CD4-positive, alpha-beta T cell treated with Interleukin-1 beta for 1 hour (primary cell): ENCODE results near the gene FNDC3B.

Source experiments
- DNase-seq, 2 donors: peaks; one replicate each; pipeline ENCODE4 v3.0.0-alpha.2; 2020 to 2022

FNDC3B gene

DNA sequence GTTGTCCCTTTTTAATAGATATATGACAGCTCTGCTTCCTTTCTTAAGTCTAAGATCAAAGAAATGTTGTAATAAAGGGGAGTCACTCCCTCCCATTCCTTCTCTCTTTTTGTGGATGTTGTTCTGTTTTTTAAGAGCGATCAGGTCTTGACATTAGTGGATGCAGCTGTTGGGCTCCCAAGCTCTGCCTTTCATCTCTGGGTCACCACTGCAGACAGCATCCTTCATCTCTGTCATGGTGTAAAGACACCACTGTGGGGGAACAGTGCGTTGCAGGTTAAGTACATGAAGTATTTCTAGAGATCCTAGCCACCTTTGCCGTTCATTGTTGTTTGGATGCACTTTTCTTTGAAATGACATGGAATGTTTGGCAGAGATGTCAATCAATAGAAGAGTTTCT lies 17.7 kb downstream of the FNDC3B start:
- DNase-seq, result no peak

DNA sequence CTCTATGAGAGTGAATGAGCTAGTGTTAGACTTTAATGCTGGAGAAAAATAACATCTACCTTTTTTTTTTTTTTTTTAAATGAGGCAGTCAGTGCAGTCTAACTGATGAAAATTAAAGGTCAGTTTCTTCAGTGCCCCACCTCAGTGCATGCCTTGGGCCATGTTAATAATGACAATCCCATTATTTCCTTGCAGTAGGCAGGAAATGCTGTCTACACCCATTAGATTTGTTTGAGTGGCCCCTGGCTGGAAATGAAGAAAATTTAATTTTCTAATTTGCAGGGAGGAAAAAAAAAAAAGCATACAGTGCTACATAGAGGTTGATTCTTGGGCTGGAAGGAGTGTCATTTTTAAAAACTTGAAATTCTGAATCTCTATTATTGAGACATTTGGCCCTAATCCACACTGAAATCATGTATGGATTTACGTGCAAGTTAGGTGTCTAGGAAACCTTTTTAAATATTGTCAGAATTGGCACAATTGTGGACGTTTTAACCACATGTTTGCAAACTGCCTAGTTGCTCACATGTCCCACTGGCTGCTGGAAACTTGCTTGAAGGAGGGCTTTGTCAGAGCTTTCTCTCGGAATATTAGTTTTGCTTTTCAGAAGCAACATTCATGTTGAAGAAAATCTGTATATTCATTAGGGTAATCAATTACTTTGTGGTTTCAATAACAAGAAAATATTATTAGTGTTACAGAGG lies 18.4 kb downstream of the FNDC3B start:
- no peak for DNase-seq

DNA sequence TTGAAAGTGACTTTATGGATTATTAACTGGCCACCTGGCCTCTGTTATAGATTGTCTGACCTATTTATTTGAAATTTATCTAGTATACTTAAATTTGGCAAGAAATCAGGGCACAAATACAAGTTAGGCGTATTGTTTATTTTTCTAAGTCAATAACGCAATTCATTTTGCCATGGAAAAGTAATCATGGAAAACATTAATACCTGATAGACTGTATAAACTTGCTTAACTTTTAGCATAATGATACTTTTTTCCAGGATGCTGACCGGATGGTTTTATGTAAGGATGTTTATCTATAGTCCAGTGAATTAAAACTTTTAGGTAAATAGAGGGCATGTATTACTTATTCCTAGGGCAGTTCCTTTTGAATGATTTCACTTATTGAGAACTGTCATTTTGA lies 20.2 kb downstream of the FNDC3B start:
- no peak for DNase-seq

DNA sequence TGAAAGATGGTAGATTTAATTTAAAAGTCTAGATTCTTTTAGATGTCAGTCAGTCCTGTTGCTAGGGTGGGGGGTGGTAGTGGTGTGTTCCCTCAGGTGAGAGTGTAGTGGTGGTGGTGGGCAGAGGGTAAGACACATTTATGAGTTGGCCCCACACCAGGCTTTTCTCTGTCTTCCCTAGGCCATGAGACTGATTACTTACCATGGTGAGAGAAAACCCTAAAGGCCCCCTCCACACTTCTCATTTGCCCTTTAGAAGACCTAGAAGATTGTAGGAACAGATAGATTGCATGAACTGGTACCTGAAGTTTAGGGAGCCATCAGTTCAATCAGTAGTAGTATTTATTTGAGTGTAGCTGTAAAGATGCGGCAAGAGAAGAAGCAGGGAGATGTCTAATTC lies 20.9 kb downstream of the FNDC3B start:
- DNase-seq, result no peak

DNA sequence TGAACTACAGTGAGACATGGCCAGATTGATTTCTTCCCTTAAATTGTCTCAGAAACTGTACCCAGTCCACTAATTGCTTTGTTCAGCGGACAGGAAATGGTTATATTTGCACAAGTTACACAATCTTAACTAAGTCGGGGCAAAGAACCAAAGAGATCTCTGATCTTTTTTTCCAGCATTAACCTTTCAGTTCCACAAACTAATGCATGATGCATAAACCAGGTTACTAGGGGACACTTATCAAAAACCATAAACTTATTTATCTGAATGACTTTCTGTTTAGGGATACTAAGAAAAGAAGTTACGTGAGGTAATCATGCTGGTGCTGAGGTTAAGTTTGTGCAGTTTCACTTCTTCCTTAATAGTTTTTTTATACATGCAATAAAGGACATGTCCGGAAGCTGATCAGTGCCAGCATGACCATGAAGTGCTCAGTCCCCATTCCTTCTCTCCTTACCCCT lies 22.4 kb downstream of the FNDC3B start:
- peak in 1 of 2 donors; percentile 12 for DNase-seq

DNA sequence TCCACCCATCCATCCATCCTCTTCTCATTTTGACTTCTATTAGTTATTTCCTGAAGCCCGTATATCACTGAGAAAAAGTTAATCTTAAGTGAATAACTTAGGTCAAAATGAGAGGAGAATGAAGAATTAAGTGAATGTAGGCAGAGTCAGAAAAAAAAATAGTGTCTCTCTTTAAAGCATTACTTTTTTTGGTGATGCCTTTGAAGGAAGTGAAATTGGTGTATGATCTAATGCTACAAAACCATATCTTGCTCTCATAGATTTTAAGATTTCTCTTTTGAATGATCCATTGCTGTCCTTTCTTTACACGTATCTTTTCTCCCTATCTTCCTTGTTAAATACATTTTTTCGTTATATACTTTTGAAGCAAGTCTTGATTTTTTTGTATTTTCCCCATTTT lies 23.4 kb downstream of the FNDC3B start:
- DNase-seq, result no peak

DNA sequence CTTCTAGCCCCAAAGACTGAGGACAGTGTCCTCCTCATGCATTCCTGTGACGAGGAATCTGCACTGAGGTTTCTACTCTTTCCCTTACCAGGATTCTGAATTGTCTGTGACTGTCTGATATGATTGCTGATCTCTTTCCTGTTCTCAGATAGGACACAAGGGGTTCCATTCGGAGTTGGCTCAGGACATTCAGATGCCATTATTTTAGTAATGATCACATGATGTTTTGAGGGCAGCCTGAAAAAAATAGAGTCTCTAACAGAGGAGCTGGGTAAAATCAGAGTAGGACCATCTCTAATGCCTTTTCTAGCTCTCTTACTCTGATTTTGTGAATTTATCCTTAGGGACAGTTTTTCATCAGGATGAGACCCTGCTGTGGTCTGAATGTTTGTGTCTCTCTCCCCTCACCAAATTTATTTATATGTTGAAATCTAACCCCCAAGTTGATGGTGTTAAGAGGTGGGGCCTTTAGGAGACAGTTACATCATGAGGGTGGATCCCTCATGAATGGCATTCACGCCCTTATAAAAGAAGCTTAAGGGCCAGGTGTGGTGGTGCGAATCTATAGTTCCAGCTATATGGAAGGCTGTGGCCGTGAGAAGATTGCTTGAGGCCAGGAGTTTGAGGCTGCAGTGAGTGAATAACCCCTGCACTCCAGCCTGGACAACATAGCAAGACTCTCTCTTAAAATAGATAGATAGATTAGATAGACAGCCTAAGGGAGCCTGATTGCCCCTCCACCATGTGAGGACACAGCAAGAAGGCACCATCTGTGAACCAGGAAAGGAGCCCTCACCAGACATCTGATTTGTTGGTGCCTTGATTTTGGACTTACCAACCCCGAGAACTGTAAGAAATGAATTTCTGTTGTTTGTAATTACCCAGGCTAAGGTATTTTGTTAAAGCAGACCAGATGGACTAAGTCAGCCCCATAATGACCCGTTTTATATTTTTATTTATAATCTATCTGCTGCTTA lies 24.4 kb downstream of the FNDC3B start:
- no peak for DNase-seq

DNA sequence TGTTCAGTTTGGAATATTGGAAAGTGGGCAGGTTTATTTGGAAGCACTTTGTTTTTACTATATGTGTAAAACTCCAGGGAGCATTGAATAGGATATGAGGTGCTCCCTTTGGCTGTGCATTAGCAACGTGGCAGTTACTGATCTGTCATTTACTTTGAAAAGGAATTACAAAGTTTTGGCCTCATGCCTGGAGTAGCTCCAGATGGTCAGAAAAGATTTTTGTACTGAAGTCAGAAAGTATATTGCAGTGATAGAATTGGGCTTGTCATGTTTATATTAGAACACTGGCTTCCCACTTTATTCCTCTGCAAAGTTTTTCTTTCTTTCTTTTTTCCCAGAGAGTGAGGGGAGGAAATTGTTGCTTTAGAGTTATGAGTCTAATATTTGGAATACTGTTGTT lies 26.1 kb downstream of the FNDC3B start:
- DNase-seq, result no peak

DNA sequence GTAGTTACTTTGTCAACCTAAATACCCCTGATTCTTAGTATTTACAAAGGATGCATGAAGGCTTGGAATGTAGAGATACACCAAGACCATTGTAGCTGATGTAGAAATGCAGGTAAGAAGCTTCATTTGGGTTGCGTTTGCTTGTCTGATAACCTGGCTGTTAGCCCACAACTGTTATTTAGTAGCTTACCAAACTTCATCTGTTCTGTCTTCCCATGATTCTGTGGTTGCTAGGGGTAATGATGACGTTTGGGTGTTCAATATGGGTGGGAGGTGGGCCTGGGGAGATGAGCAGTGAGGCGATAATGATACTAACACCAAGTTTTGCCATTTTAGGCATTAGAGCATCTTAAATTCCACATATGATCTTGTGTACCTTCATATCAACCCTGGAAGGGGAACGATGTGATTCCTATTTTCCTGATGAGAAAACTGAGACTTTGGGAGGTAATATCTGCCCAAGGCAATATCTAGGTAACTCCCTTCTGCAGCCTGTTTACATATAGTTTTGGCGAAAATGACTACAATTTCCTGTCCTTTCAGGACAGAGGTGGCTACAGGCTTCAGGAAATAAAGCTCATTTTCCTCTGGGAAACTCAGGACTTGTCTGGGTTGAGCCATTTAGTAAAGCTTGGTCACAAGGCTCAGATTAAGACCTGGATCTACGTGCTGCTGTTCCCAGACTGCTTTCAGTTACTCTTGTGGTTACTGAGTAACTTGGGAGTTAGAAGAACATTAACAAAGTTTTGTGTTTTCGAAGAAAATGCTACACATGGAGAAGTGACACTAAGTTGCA lies 26.8 kb downstream of the FNDC3B start:
- DNase-seq, result no peak

DNA sequence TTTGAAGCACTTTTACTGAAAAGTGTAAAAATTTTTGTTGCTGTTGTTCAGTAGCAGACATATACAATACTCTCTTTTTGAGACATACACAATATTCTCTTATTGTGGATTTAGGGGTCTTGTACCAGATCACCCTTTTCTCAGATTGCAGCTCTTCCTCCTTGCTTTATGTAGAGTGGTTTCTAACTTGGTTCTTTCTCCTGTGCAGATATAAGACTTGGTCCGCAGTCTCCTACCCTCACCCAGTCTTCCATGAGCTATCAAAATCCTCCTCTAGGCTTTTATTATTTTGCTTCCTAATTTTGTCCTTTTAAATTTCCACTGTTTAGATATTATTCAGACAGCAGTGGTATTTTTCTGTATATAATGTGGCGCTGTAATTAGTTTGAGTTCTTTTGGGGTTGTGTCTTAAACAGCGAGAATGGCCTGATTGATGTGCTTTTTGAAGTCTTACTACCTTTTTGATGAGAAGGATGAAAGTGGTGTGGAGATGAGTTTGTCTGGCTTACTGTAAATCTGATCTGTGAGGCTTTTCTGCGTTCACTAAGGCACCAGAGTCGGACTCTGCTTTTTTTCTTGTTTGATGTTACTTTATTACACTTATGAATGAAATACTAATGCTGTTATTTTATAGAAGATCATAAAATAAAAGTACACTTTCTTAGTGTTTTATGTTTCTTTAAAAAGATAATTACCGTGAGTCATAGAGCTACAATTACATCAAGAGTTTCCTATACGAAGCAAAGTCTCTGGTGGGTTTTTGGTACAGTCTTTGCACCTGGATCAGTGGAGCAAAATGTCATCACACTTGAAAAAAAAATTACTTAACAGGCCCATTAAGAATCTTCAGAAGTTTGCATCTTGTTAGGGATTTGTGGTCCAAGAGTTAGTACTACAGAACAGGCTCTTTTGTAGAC lies 27.8 kb downstream of the FNDC3B start:
- DNase-seq, result no peak

DNA sequence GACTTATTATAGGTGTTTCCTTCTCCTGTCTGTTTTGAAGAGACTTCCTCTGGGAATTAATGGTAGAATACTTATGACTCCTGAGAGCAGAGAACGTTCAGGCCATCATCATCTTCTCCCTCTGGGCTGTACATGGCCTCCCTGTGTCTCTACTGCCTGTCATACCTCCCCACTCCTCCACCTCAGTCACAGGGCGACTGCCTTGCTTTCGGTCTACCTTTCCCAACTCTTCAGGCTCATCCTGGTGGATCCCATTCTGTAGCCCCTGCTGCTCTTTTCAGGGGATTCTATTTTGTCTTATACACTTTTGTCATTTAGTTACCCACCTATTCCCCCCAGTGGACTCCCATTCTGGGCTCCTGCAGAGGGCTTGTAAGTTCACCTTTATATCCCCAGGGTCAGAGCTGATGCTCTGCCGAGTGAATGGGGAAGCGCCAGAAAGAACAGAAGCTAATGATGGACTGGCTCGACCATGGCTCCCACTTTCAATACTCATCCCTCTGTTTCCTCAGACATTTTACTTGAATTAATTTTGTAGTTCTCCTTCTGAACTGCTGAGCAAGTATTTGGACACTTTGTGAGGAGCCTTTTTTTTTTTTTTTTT lies 28.6 kb downstream of the FNDC3B start:
- DNase-seq, result no peak

DNA sequence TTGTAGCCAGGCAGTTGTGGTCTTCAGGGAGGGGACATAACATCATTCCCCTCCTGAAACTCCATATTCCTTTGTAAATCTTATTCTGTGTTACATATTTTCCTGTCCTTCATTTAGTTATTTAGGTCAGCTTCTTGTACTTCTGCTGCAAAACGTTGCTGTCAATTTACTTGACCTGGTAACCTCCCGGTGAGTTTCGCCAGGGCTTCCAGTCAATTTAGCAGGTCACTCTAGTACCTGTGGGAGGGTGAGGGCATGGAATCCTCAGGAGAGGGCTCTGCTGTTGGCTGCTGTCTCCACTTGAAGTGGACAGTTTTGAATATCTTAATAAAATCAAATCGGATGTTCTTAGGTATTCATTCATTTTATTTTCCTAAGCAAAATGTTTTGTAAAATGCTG lies 29.6 kb downstream of the FNDC3B start:
- DNase-seq, result no peak

DNA sequence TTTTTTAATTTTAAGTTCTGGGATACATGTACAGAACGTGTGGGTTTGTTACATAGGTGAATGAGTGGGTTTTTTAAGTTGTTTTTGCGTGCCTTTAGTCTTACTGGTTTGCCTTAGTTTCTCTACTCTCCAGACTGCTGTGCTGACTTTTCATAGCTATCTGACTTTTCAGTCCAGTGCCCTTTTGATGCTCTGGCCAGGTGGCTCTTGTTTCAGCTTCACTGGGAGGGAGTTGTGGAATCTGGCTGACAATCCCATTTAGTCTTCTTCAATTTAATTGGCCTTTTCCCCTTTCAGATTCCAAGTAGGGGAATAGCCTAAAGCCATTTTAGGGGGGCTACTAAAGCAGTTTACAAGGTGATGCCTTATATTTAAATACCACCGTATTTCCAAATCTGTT lies 30.1 kb downstream of the FNDC3B start:
- no peak for DNase-seq

DNA sequence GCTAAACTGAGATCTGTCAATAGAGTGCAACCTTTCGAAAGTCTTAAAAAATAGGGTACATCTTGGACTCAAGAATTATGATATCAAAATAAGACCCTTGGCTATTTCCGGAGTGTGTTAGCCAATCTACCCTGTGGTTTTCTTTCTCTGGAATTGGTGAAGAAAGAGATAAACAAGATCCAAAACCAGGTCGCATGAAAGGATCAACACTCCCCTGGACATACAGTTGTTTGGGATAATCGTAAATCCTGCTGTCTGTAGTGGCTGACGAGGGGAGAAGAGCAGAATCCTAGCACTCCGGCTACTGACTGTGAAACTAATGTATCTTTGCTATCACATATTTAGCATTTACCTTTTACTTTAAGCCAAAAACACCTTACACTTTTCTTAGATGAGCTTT lies 30.9 kb downstream of the FNDC3B start:
- no peak for DNase-seq

DNA sequence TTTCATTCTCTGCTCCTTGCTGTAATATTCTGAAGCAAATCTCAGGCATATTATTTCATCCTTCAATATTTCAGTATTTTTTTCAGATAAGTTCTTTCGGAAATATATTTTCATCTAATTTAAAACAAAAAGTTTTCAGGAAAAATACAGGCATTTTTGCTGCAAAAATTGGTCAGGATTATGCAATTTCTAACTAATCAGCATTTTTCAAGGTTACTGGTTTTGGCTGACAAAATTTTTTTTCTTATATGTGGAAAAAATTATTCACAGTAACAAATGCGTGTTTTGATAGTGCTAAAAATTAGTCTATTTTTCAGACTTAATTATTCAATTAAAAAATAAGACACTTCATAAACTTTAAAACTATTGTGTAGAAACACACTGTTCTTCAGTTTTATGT lies 31.4 kb downstream of the FNDC3B start:
- DNase-seq, result no peak

DNA sequence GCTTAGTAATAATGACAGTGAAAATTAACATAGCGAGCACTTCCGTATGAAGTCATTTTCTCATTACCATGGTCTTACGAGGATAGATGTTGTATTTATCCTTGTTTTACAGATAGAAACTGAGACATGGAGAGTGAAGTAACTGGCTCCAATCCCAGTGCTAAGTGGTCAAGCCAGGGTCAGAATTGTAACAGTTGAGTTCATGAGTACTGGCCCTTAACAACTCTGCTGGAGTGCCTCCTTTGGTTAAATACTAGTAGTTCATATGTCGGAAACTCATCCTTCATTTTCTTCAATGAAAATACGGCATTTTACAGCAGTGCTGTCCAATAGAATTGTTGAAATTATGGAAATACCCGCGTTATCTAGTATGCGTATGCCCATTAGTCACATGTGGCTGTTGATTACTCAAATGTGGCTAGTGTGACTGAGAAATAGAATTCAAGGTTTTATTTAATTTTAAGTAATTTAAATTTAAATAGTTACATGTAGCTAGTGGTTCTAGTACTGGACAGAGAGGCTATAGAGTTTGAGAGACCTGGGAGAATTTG lies 32.5 kb downstream of the FNDC3B start:
- no peak for DNase-seq

DNA sequence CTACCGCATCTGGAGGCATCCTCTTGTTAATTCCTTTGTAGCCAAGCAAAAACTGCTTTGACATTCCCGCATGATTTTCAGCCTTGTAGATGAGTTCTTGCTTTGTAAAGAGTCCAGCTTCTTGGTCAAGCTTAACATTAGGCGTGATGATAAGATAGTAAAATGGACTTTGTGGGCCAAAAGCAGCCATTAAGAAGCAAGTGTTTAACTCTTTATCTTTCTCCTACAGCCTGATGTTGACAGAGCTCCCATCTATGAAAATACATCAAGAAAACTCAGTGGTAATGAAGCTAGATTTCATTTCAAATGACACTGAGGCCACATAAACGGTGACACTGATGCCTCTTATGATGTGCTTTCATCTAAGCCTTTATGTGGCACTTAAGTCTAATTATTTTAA lies 33.2 kb downstream of the FNDC3B start:
- DNase-seq, result no peak

DNA sequence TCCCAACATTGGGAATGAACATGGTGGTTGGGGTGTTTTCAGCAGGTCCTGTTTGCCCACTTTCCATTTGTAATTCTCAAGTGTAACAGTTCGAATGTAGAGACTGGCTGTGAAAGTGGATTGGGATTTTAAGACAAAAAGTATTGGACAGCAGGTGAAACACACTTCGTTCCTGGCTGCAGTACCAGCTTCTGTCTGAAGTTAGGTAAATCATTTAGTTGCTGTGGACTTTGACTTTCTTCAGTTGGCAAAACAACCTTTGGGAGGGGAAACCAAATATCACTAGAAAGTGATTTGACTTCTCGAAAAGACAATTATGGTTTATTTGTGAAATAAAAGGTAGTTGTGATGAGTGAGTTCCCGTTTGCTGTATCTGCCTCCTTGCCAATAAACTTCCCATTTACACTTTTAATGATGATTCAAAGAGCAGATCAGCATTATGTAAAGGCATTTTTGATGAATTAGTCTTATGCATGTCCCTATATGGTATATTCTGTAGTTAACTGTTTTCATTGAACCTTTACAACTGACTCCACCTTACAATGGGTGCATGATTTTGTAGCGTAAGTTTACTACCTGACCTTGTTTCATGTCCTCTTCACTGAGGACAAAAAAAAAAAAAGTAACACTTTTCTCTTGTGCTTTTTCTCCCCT lies 34.0 kb downstream of the FNDC3B start:
- no peak for DNase-seq

DNA sequence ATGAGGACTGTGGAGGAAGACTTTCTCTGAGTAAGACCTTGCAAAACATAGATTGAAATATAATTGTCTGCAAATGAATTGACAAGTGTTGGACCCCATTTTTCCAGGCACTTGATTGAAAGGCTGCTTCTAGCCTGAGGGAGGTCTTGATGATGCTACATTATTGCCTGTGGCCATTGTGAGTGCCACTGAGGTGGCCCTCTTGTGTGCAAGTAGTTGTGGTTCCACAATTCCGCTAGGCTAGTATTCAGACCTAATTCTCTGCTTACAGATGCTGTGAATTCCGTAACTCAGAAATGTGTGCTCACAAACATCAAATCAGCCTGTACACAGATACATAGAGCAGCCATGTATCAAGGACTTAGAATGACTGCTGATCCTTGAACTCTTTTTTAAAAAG lies 34.7 kb downstream of the FNDC3B start:
- DNase-seq, result no peak

DNA sequence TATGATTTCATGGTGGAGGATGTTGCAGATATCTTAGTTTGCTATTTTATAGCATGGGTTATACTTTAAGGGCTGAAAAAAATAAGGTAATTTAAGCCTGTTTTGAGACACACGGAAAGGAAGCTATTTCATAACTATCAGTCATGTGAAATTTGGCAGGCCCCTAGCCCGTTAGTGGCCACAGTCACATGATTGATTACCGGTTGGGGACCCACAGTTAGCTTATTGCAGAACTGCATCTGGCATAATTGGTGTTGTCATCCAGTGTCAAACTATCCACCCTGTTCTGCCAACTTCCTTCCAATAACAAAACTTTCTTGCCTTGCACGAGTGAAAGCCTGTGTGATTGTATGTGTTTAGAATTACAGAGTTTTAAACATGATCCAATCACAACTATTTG lies 35.2 kb downstream of the FNDC3B start:
- DNase-seq, result peak in 1 of 2 donors; percentile 31

DNA sequence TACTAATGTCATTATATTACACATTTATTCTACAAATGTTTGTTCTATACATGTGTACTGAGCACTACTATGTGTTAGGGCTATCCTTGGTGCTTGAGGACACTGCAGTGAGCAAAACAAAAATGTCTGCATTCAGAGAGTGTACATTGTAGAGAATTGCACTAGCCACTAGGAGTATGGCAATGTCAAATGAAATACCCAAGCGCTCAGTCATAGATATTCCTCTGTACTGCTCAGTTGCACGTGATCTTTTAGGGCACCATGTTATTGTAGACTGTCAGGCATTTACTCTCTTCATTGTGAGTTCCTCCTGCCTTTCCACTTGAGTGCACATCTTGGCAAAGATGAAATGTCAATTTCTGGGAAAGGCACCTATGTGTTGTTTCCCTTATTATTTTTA lies 36.8 kb downstream of the FNDC3B start:
- DNase-seq, result no peak
